ENCODE results near the gene CELF4.

CELF4 gene

GRCh38 chr18:37588289-37588688 lies 22.7 kb upstream of the CELF4 start:
- no peak overlapping the region for H2AFZ ChIP-seq (ENCODE audit: low read length, unreplicated experiment)
- H3K36me3 ChIP-seq (ENCODE audit: insufficient read depth, low read length), result no peaks in the 10 kb centered on the region
- H3K27me3 ChIP-seq (ENCODE audit: insufficient read depth, low read length), result no peaks in the 10 kb centered on the region
- no peak overlapping the region for H3K27ac ChIP-seq (ENCODE audit: low read depth, low read length)
- no peaks in the 10 kb centered on the region for H3K79me2 ChIP-seq (ENCODE audit: control insufficient read depth, insufficient read depth, low read length, unreplicated experiment)
- H3K4me1 ChIP-seq (ENCODE audit: control insufficient read depth, insufficient read depth, low read length, unreplicated experiment), result no peaks in the 10 kb centered on the region
- H3K4me3 ChIP-seq (ENCODE audit: low read depth, low read length), result no peak overlapping the region

GRCh38 chr18:37586656-37587225 lies 21.1 kb upstream of the CELF4 start:
- no peaks in the 10 kb centered on the region for H3K4me1 ChIP-seq (ENCODE audit: control insufficient read depth, insufficient read depth, low read length, unreplicated experiment)
- H3K36me3 ChIP-seq (ENCODE audit: insufficient read depth, low read length), result no peaks in the 10 kb centered on the region
- H3K27me3 ChIP-seq (ENCODE audit: insufficient read depth, low read length), result no peaks in the 10 kb centered on the region
- no peaks in the 10 kb centered on the region for H3K79me2 ChIP-seq (ENCODE audit: control insufficient read depth, insufficient read depth, low read length, unreplicated experiment)
- H2AFZ ChIP-seq (ENCODE audit: low read length, unreplicated experiment), result no peak overlapping the region
- no peak overlapping the region for H3K27ac ChIP-seq (ENCODE audit: low read depth, low read length)
- no peak overlapping the region for H3K4me3 ChIP-seq (ENCODE audit: low read depth, low read length)

- Histone ChIP-seq H3K4me1 (ENCODE audit: control insufficient read depth, insufficient read depth, low read length, unreplicated experiment) (no peaks in the 10 kb centered on the region), H2AFZ (ENCODE audit: low read length, unreplicated experiment) (no peak overlapping the region), H3K27me3 (ENCODE audit: insufficient read depth, low read length) (no peaks in the 10 kb centered on the region), H3K79me2 (ENCODE audit: control insufficient read depth, insufficient read depth, low read length, unreplicated experiment) (no peaks in the 10 kb centered on the region), H3K36me3 (ENCODE audit: insufficient read depth, low read length) (no peaks in the 10 kb centered on the region), H3K4me3 (ENCODE audit: low read depth, low read length) (no peak overlapping the region), H3K27ac (ENCODE audit: low read depth, low read length) (no peak overlapping the region)
Measured at GRCh38 chr18:37584952-37585695, 19.5 kb upstream of the CELF4 start.

GRCh38 chr18:37584217-37584616 lies 18.6 kb upstream of the CELF4 start:
- 0 out of 2 replicates have a peak, but pooled peaks cover 3% of the 10 kb centered on the region for H3K27me3 ChIP-seq (ENCODE audit: insufficient read depth, low read length)
- no peaks in the 10 kb centered on the region for H3K4me1 ChIP-seq (ENCODE audit: control insufficient read depth, insufficient read depth, low read length, unreplicated experiment)
- no peak overlapping the region for H3K4me3 ChIP-seq (ENCODE audit: low read depth, low read length)
- no peaks in the 10 kb centered on the region for H3K36me3 ChIP-seq (ENCODE audit: insufficient read depth, low read length)
- H2AFZ ChIP-seq (ENCODE audit: low read length, unreplicated experiment), result no peak overlapping the region
- H3K79me2 ChIP-seq (ENCODE audit: control insufficient read depth, insufficient read depth, low read length, unreplicated experiment), result no peaks in the 10 kb centered on the region
- no peak overlapping the region for H3K27ac ChIP-seq (ENCODE audit: low read depth, low read length)

- H3K4me3 ChIP-seq (ENCODE audit: low read depth, low read length), result no peak overlapping the region
- H3K27me3 ChIP-seq (ENCODE audit: insufficient read depth, low read length), result 0 out of 2 replicates have a peak, but pooled peaks cover 3% of the 10 kb centered on the region
- H3K79me2 ChIP-seq (ENCODE audit: control insufficient read depth, insufficient read depth, low read length, unreplicated experiment), result no peaks in the 10 kb centered on the region
- no peak overlapping the region for H2AFZ ChIP-seq (ENCODE audit: low read length, unreplicated experiment)
- H3K4me1 ChIP-seq (ENCODE audit: control insufficient read depth, insufficient read depth, low read length, unreplicated experiment), result no peaks in the 10 kb centered on the region
- no peaks in the 10 kb centered on the region for H3K36me3 ChIP-seq (ENCODE audit: insufficient read depth, low read length)
- no peak overlapping the region for H3K27ac ChIP-seq (ENCODE audit: low read depth, low read length)
Measured at GRCh38 chr18:37582261-37582660, 16.7 kb upstream of the CELF4 start.

GRCh38 chr18:37578886-37579513 lies 13.4 kb upstream of the CELF4 start:
- H3K36me3 ChIP-seq (ENCODE audit: insufficient read depth, low read length), result no peaks in the 10 kb centered on the region
- no peak overlapping the region for H2AFZ ChIP-seq (ENCODE audit: low read length, unreplicated experiment)
- H3K27ac ChIP-seq (ENCODE audit: low read depth, low read length), result no peak overlapping the region
- no peak overlapping the region for H3K4me3 ChIP-seq (ENCODE audit: low read depth, low read length)
- H3K27me3 ChIP-seq (ENCODE audit: insufficient read depth, low read length), result 0 out of 2 replicates have a peak, but pooled peaks cover 13% of the 10 kb centered on the region
- no peaks in the 10 kb centered on the region for H3K79me2 ChIP-seq (ENCODE audit: control insufficient read depth, insufficient read depth, low read length, unreplicated experiment)
- no peaks in the 10 kb centered on the region for H3K4me1 ChIP-seq (ENCODE audit: control insufficient read depth, insufficient read depth, low read length, unreplicated experiment)

GRCh38 chr18:37578182-37578678 lies 12.6 kb upstream of the CELF4 start:
- H3K36me3 ChIP-seq (ENCODE audit: insufficient read depth, low read length), result no peaks in the 10 kb centered on the region
- H3K4me3 ChIP-seq (ENCODE audit: low read depth, low read length), result no peak overlapping the region
- H3K79me2 ChIP-seq (ENCODE audit: control insufficient read depth, insufficient read depth, low read length, unreplicated experiment), result no peaks in the 10 kb centered on the region
- H3K4me1 ChIP-seq (ENCODE audit: control insufficient read depth, insufficient read depth, low read length, unreplicated experiment), result no peaks in the 10 kb centered on the region
- H3K27me3 ChIP-seq (ENCODE audit: insufficient read depth, low read length), result 0 out of 2 replicates have a peak, but pooled peaks cover 13% of the 10 kb centered on the region
- H3K27ac ChIP-seq (ENCODE audit: low read depth, low read length), result no peak overlapping the region
- H2AFZ ChIP-seq (ENCODE audit: low read length, unreplicated experiment), result no peak overlapping the region

GRCh38 chr18:37577051-37577611 lies 11.5 kb upstream of the CELF4 start:
- H3K27me3 ChIP-seq (ENCODE audit: insufficient read depth, low read length), result 0 out of 2 replicates have a peak, but pooled peaks cover 13% of the 10 kb centered on the region
- H3K36me3 ChIP-seq (ENCODE audit: insufficient read depth, low read length), result no peaks in the 10 kb centered on the region
- H3K79me2 ChIP-seq (ENCODE audit: control insufficient read depth, insufficient read depth, low read length, unreplicated experiment), result no peaks in the 10 kb centered on the region
- no peak overlapping the region for H3K27ac ChIP-seq (ENCODE audit: low read depth, low read length)
- no peaks in the 10 kb centered on the region for H3K4me1 ChIP-seq (ENCODE audit: control insufficient read depth, insufficient read depth, low read length, unreplicated experiment)
- no peak overlapping the region for H2AFZ ChIP-seq (ENCODE audit: low read length, unreplicated experiment)
- H3K4me3 ChIP-seq (ENCODE audit: low read depth, low read length), result no peak overlapping the region

- H3K4me1 ChIP-seq (ENCODE audit: control insufficient read depth, insufficient read depth, low read length, unreplicated experiment), result no peaks in the 10 kb centered on the region
- H3K79me2 ChIP-seq (ENCODE audit: control insufficient read depth, insufficient read depth, low read length, unreplicated experiment), result no peaks in the 10 kb centered on the region
- H3K27ac ChIP-seq (ENCODE audit: low read depth, low read length), result no peak overlapping the region
- no peak overlapping the region for H2AFZ ChIP-seq (ENCODE audit: low read length, unreplicated experiment)
- peaks cover 13% of the 10 kb centered on the region; the same call in 1 of the 2 replicates for H3K27me3 ChIP-seq (ENCODE audit: insufficient read depth, low read length)
- H3K36me3 ChIP-seq (ENCODE audit: insufficient read depth, low read length), result no peaks in the 10 kb centered on the region
- no peak overlapping the region for H3K4me3 ChIP-seq (ENCODE audit: low read depth, low read length)
Measured at GRCh38 chr18:37575646-37576045, 10.0 kb upstream of the CELF4 start.

- Histone ChIP-seq H2AFZ (ENCODE audit: low read length, unreplicated experiment) (no peak overlapping the region), H3K79me2 (ENCODE audit: control insufficient read depth, insufficient read depth, low read length, unreplicated experiment) (no peaks in the 10 kb centered on the region), H3K4me3 (ENCODE audit: low read depth, low read length) (no peak overlapping the region), H3K36me3 (ENCODE audit: insufficient read depth, low read length) (no peaks in the 10 kb centered on the region), H3K27ac (ENCODE audit: low read depth, low read length) (no peak overlapping the region), H3K27me3 (ENCODE audit: insufficient read depth, low read length) (peaks cover 23% of the 10 kb centered on the region), H3K4me1 (ENCODE audit: control insufficient read depth, insufficient read depth, low read length, unreplicated experiment) (no peaks in the 10 kb centered on the region)
Measured at GRCh38 chr18:37574113-37574512, 8.5 kb upstream of the CELF4 start.
